NCI-H2171 (cell line): ENCODE results near the gene ZNF326.

Experiments used
- DNase-seq: peaks from one replicate; lab custom pipeline; 2025; lab: John Stamatoyannopoulos, UW

ZNF326 gene, protein sequence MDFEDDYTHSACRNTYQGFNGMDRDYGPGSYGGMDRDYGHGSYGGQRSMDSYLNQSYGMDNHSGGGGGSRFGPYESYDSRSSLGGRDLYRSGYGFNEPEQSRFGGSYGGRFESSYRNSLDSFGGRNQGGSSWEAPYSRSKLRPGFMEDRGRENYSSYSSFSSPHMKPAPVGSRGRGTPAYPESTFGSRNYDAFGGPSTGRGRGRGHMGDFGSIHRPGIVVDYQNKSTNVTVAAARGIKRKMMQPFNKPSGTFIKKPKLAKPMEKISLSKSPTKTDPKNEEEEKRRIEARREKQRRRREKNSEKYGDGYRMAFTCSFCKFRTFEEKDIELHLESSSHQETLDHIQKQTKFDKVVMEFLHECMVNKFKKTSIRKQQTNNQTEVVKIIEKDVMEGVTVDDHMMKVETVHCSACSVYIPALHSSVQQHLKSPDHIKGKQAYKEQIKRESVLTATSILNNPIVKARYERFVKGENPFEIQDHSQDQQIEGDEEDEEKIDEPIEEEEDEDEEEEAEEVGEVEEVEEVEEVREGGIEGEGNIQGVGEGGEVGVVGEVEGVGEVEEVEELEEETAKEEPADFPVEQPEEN

DNA sequence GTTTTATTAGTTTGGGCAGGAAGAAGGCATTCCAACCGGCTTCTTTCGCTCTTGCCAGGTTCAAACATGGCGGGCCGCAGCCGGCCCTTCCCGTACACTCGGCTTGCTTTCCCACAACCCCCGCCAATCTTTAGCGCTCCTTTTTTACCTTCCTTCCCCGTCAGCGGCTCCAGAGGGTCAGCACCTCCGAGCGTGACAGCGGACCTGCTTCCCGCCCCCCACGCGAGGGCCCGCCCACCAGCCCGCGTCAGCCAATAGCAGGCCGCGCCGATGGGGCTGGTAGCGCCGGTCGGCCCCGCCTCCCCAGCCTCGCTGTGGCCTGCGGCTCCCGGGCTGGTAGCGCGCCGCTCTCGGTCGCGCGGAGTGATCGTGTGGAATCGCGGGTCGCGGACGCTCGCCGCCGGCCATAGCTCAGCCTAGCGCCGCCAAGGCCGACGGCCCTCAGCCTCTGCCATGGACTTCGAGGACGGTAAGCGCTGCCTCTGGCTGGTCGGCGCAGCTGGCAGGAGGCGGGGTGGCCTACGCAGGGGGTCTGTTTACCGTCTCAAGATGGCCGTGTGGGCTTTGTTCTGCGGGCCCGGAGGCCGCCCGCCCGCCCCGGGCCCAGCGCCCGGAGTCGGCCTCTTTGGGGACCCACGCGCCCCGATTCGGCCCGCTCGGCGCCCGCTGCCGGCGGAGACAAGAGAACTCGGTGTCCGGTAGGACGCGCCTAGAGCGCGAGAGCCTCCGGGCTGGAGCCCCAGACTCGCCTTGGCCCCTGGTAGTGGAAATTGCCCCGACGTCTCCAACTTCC lies at the start of gene ZNF326:
Gene ZNF326, plus strand, starts transcription at position 306 of the 793 bp plus-strand sequence. Its CDS starts 148 bp downstream, at position 454.
- peak; percentile 93 for DNase-seq

DNA sequence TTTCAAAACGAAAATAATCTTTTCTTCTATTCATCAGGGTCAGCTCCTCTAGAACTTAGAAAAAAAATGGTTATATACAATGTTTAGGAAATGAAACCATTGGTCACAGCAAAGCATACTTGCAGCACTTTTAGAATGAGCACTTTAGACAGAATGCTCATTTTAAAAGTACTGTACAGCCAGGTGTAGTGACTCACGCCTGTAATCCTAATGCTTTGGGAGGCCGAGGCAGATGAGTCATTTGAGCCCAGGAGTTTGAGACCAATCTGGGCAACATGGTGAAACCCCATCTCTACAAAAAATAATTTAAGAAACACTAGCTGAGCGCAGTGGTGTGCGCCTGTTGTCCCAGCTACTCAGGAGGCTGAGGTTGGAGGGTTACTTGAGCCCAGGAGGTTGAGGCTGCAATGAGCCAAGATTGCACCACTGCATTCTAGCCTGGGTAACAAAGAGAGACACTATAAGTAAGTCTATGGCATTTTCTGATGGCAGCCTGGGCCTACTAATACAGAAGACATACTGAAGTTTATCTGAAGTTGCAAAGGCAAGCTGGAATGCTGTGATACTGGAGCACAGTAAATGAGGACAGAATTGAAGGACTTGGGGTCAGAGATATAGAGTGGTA lies 48.9 kb upstream of the ZNF326 start:
- no peak for DNase-seq

DNA sequence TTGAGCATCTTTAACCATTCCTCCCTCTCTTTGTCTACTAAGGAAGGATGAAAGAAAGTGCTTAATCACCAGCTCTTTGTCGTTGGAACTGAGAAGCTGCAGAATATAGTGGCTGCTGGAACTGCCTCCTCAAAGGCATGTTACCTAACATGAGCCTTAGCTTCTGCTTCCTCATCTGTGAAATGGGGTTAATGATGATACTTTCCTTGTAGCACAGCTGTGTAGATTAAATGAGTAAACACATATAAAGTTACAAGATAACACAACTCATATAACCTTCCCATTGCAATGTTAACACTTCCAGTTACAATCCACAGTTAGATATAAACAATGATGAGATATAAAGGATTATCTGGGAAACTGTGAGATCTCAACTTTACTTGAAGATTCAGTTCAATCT lies 48.4 kb upstream of the ZNF326 start:
- no peak for DNase-seq

DNA sequence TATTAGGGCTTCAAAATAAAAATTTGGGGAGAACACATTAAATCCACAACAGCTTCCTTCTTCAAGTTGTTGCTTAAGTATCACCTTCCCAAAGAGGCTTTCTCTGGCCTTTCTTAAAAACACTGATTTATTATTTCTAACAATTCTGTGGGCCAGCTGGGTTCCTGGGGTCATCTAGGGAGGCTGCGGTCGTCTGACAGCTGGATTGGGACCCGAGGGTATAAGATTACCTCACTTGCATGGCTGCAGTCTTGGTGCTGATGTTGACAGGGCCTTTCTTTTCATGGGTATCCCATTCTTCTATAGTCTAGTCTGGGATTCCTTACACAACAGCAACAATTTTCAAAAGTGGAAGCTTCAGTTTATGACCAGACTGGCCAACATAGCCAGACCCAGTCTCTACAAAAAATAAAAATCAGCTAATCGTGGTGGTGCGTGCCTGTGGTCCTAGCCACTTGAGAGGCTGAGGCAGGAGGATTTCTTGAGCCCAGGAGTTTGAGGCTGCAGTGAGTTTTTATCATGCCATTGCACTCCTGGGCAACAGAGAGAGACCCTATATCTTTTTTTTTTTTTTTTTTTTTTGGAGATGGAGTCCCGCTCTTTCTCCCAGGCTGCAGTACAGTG lies 46.1 kb upstream of the ZNF326 start:
- DNase-seq, result no peak

DNA sequence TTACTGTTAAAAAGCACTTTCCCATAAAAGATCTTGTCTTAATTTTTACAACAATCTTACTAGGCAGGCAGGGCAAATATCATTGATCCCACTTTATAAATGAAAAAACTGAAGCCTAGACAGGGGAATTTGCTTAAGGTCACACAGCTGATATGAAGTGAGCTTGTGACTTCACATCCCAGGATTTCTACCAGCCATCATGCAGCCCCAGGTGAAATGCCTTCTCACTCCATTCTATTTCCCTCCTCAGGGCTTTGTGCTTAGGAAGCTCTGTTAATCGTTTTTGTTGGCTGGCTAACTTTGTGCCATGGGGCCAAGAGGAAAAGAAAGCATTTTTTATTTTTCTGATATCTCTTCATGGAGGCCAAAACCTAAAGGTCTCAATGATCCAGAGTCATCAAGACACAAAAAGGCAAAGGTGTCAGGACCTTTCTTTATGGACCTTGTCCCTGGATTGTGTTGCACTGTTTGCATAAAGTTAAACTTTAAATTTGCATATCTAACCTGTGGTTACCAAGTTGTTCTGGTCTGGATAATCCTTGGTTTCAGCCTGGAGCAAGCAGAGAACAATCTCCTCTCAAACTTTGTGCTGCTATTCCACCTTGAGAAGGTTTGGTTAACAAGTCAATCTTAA lies 44.8 kb upstream of the ZNF326 start:
- DNase-seq, result no peak

DNA sequence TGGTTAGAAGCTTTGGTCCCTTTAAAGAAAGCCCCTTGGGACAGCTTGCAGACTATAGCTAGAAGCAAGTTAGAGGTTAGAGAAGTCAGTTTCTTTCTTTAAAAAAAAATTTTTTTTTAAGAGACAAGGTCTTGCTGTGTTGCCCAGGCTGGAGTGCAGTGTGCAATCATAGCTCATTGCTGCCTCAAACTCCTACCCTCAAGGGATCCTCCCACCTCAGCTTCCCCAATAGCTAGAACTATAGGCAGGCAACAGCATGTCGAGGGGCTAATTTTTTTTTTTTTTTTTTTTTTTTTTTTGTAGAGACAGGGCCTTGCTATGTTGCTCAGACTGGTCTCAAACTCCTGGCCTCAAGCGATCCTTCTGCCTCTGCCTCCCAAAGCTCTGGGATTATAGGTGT lies 44.2 kb upstream of the ZNF326 start:
- DNase-seq, result no peak

DNA sequence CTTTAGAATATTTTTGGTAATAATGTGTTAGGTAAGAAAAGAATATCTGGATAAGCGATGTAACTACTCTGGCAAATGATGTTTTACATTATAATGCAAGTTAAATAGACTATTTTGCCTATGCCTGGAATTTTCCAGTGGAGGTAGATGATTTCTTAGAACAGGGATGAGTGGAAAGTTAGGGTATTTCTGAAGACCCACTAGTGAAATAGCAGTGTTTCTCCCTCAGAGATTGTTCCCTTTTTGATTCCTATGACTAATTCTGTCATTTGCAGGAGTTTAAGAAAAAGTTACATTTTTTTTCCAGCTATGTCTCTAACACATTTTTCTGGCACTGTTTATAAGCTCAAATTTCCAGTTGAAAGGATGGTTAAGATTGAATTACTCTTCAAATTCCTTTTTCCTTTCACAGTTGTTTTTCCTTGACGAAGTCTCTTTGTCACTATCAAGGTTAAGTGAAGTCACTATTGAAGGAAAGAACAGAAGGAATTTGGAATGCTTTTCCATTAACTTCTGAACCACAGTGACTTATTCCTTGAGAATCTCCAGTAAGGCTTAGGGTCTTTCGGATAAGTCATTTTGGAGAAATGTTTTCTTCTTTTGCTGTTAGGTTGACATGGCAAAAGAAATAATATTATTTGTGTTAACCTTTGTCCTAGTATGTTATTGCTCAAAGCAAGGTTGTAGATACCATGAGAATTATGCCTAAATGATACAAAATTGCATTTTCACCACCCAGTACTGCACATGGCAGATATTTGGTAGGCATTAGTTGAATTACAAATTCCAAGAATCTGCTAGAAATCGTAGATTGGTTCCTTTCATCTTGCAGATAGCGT lies 42.9 kb upstream of the ZNF326 start:
- no peak for DNase-seq

DNA sequence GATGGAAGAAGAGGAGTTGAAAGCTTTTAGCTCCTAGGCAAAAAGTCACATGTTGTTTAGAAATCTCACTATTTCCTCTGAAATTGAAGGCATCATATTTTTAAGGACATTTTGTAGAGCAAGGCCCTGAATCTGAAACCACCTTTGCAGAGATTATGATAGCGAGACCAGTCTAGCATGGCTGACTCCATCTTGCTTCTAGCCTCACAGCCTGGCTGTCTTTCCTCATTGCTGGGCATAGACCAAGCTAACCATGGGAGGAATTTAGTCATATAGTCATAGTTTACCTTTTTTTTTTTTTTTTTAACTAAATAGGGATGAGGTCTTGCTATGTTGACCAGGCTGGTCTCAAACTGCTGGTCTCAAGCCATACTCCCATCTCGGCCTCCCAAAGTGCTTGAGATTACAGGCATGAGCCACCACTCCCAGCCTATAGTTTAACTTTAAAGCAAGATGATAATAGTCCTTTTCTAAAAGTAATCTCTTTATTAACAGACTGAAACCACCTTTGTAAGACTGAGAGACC lies 42.2 kb upstream of the ZNF326 start:
- no peak for DNase-seq

DNA sequence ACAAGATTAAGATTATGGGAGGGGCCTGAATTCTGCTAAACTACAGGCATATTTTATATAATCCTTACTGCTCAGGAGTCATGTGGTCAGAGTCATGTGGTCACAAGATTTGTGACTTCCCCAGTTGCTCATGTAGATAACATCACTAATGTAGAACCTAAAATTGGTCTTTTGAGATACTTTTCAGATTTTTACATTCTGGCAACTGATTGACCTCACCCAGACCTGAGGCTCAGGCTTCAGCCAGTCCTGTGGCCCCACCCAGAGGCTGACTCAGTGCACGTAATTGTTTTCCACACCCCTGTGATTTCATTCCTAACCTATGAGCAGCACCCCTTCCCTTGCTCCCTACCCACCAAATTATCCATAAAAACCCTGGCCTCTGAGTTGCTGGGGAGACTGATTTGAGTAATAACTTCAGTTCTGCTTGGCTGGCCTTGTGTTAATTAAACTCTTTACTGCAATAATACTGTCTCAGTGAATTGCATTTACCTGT lies 41.7 kb upstream of the ZNF326 start:
- no peak for DNase-seq

DNA sequence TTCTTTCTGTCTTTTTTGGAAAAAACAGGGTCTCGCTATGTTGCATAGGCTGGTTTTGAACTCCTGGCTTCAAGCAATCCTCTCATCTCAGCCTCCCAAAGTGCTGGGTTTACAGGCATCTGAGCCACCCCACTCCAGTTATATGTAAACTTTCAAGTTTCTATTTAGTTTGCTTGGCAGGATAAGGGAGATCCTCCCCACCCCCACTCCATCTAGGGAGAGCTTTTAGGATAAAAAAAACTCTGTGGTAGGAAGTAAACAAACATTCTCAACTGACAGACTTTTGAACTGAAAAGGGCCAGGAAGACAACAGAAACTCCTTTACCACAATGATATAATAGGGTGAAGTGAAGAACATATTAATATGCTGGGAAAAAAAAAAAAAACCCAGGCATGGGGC lies 41.0 kb upstream of the ZNF326 start:
- no peak for DNase-seq

DNA sequence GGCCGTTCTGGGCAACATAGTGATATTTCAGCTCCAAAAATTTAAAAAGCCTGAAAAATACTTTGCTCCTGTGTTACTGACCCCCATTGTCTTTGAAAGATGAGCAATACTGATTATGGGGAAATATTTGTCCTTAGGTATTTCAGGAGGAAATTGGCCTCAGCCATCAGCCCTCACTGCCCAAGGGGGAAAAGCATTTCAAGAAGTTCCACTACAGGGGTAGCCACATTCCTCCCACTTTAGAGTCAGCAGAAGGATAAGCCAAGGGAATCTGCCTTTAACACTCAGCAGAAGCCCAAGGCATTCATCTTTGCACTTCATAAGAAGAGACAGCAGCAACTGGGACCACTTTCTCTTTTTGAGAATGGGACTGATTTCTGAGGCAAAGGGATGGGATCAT lies 40.5 kb upstream of the ZNF326 start:
- DNase-seq, result no peak

DNA sequence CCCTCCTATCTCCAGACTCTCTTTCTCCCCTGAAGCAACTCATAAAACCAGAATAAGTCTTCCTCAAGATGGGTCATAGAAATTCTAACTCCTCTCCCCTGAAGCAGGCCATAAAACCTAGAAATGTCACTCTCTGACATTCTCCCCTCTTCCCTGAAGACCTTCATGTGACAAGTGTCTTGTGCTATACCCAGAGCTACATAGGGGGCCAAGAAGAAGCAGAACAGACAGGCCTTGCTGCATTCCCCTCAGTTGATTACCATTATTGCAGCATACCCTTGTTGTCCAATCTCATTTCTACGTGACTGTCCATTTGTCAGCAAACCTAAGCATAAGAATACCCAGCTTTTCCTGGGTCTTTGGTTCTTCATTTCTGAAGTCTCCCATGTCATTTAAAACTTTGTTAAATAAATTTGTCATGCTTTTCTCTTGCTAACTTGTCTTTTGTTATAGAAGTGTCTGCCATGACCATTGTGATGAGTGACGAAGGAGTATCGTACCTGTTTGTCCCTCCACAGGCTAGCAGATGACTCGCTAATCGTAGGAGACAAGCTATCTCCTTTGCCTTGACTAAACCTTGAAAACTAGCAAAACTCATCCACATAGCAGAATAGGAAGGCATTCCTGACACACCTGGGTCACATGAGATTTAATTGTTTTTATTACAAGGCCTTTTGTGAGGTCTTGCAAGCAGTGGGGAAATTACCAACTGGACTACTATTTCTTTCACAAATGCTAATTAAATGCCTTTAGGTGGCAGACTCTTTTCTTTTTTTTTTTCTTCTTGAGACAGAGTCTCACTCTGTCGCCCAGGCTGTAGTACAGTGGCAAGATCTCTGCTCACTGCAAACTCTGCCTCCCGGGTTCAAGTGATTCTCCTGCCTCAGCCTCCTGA lies 39.4 kb upstream of the ZNF326 start:
- DNase-seq, result no peak

DNA sequence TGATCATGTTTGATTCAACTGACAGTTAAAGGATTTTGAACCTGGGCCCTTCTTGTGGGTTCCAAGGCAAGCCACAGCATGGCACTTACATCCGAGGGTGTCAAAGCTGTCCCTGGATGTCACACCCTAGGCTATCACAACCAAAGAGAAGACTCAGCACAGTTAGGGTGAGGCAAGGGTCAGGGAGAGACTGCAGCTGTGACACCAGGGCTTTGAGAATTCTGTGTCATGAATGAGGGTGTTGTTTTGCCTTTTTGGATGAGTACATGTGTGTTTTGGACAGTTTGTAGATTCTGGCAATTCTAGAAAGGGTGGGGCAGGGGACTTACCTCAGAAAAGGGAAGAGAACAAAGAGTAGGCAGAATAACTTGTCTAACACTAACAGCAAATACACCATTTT lies 37.8 kb upstream of the ZNF326 start:
- DNase-seq, result no peak

DNA sequence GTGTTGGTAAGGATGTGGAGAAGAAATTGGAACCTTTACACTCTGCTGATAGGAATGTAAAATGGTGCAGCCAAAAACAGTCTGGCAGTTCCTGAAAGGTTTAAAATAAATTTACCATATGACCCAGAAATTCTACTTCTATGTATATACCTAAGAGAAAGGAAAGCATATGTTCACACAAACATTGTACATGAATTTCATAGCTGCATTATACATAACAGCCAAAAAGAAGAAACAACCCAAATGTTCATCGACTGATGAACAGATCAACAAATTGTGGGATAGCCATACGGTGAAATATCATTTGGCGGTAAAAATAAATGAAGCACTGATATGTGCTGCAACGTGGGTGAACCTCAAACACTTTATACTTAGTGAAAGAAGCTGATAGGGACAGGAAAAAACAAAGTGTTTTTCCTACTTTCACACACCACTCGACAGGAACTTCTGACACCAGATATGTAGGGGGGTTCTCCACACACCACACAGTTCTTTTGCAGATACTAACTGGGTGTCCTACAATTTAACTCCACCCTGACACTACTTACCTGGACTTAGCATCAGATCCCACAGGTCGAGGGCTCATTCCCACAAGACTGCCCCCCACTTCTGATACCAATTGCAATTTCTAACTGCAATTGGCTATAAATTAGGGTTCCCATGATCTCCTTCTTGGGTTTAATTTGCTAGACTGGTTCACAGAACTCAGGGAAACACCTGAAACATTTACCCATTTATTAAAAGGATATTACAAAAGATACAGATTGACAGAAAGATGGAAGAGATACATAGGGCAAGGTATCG lies 35.9 kb upstream of the ZNF326 start:
- DNase-seq, result no peak

DNA sequence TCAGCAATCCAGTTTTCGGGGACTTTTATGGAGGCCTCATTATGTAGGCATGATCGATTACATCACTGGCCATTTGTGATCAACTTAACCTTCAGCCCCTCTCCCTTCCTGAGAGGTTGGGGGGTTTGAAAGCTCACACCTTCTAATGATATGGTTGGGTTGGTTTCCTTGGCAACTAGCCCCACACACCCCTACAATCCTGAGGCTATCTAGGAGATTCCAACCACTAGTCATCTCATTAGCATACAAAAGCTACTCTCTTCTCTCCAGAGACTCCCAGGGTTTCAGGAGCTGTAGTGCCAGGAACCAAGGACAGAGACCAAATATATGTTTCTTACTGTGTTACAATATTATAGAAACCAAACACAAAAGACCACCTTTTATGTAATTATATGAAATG lies 35.2 kb upstream of the ZNF326 start:
- DNase-seq, result no peak

DNA sequence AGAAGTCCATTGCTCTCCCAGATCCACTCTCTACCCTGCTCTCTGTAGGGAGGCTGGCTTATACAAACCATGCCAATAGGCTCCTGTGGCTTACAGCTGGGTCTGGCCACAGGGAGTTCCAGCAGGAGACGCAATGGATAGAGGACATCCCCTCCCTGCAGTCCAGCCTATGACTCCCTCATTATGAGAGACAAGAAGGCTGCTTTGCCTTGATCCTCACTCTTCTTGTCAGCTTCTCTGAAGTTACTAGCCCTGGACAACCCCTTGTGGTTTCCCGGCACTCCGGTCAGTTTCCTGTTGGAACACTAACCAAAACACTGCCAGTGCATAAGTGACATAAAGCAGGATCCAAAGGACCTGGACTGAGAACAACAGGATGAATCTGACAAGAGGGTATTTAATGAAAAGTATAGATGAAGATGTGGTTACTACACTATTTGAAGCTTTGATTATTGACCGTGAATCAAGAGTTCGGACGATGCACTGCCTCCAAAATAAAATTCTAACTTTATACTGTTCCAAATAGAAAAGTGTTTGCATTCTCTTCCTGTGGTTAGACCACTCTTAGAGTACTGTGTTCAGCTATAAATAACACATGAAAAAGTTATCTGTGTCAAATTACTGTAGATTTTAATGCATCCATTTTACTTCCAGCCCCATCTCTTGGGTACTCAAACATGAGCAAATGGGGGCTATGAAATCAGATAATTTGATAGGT lies 32.7 kb upstream of the ZNF326 start:
- no peak for DNase-seq

DNA sequence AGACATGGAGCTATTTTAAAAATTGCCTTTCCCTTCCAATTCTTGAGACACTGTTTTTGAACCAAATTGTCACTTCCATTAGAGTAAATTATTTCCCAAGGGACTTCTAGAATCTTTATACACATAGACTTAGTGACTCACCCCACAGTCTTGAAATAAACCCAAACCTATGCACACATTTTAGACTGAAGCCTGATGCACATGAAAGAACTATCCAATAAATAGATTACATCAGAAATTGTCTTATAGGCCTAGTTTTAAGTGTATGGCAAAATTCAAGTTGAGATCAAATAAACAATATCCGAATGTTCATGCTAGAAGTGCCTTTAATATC lies 32.2 kb upstream of the ZNF326 start:
- no peak for DNase-seq
